Esophagus mucosa (tissue), 1 donor: Measurements from ENCODE around the gene ESRRA. TPM values are rescaled to one million over a fixed set of nuclear protein-coding genes. Genes with fewer than 3 reads are reported as not detected.

ENCODE experiments used
- ATAC-seq: fragments of 200-7000 bp; cut with Tn5 transposase; one replicate; pipeline ENCODE4 v1.9.1; 2020
- total RNA-seq: library from RNA; stranded (reverse); gene quantifications from one replicate; pipeline ENCODE4 v1.2.4, GENCODE V29; 2023
- donor health status: DM: yes; HTN: yes; CAD: no.

Gene ESRRA
- total RNA-seq, 1 donor from 2014 or later, result 63.2 TPM

- no peak for ATAC-seq
These were observed 47.0 kb downstream of the ESRRA start for GRCh38 chr11:64352099-64352994.

- no peak for ATAC-seq
These were observed 47.8 kb downstream of the ESRRA start for GRCh38 chr11:64352995-64353714.

- ATAC-seq, result no peak
These were observed 48.6 kb downstream of the ESRRA start for GRCh38 chr11:64353715-64354506.

- peak; percentile 38 for ATAC-seq
These were observed 50.0 kb downstream of the ESRRA start for GRCh38 chr11:64355078-64355940.

GRCh38 chr11:64356498-64357411, 51.4 kb downstream of the ESRRA start:
- ATAC-seq, result no peak

- no peak for ATAC-seq
These were observed 52.1 kb downstream of the ESRRA start for GRCh38 chr11:64357446-64357845.

- ATAC-seq, result peak; percentile 58
These were observed 52.7 kb downstream of the ESRRA start for GRCh38 chr11:64357904-64358535.

GRCh38 chr11:64358536-64358906, 53.2 kb downstream of the ESRRA start:
- ATAC-seq, result no peak

GRCh38 chr11:64358907-64359711, 53.8 kb downstream of the ESRRA start, which contains the start of gene RPS6KA4:
TSS of gene RPS6KA4 (plus strand) at chr11:64359162. CDS start at chr11:64359236, 74 bp downstream.
- ATAC-seq, result peak; percentile 75

GRCh38 chr11:64359712-64360445, 54.6 kb downstream of the ESRRA start:
- ATAC-seq, result peak; percentile 40

- no peak for ATAC-seq
These were observed 55.2 kb downstream of the ESRRA start for GRCh38 chr11:64360448-64360921.

GRCh38 chr11:64361659-64362058, 56.3 kb downstream of the ESRRA start:
- ATAC-seq, result no peak

- no peak for ATAC-seq
These were observed 57.0 kb downstream of the ESRRA start for GRCh38 chr11:64362339-64362738.

- ATAC-seq, result no peak
These were observed 59.1 kb downstream of the ESRRA start for GRCh38 chr11:64364435-64364834.

- ATAC-seq, result no peak
These were observed 59.6 kb downstream of the ESRRA start for GRCh38 chr11:64364911-64365310.
